ENCODE results near the gene TBL3. TPM values are rescaled to one million over a fixed set of nuclear protein-coding genes. Genes with fewer than 3 reads are reported as not detected.
"Not testable (repeated sequence)": the region's sequence is repeated elsewhere in the genome, so short reads cannot be mapped to it uniquely, and the experiment has no call there.

Gene TBL3
- total and polyA plus RNA-seq, 8 donors: 14.7 to 63.7 (median 21.4) TPM

DNA sequence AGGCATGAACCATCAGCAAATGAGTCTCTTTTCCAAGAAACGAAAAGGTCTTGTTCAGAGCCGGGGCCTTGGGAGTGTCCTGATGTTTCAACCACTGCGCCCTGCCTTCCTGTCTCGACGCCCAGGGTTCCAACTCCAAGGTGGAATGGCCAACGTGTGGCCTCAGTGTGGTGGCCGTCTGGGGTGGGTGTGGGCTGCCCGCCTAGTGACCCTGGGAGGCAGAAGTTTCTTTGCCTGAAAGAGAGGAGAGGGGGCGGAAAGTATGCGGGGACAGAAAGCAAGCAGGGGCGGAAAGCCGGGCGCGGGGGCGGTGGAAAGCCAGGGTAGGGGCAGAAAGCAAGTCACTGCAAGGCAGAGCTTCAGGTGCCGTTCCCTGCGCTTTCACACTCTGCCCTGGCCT is 32.9 kb upstream of the TBL3 start:
- WGBS, 2 donors: 66 to 78% methylated on average over 17 of the region's 17 CpGs
- no peak for FAIRE-seq
- Histone ChIP-seq H3K27ac (no peak overlapping the region), H3K9me3 (no peaks in the 10 kb centered on the region), H3K36me3 (peaks cover 3 to 22% (median 7%) of the 10 kb centered on the region in 3 donors), H3K4me1 (peaks cover 0 to 25% (median 18%) of the 10 kb centered on the region in 3 donors), H3K4me3 (peak overlapping the region in 1 of 4 donors; percentile 79), H3K27me3 (no peaks in the 10 kb centered on the region)
- DNase-seq: peak in 1 of 6 donors; percentile 55
- no peak for TF ChIP-seq CTCF (IDR thresholded peaks at IDR 0.05)
- intact Hi-C loops (cut with DNase I): no loop called here
- no peak for ATAC-seq

- 42 to 47% methylated on average over 8 of the region's 8 CpGs for WGBS, 2 donors
- Histone ChIP-seq H3K4me1 (peaks cover 0 to 25% (median 18%) of the 10 kb centered on the region in 3 donors), H3K4me3 (peak overlapping the region in 1 of 4 donors; percentile 79), H3K36me3 (peaks cover 3 to 22% (median 7%) of the 10 kb centered on the region in 3 donors), H3K27ac (peak overlapping the region in 3 of 4 donors; percentile 76 to 90 (median 85))
- FAIRE-seq; intact Hi-C loops (cut with DNase I); DNase-seq; ATAC-seq; H3K27me3 ChIP-seq; H3K9me3 ChIP-seq: not testable (repeated sequence)
Measured at GRCh38 chr16:1939833-1940232, 32.0 kb upstream of the TBL3 start.

GRCh38 chr16:1940273-1941161 is 31.3 kb upstream of the TBL3 start:
- Histone ChIP-seq H3K4me3 (peak overlapping the region in 3 of 4 donors; percentile 60 to 79 (median 79)), H3K27me3 (no peaks in the 10 kb centered on the region), H3K27ac (peak overlapping the region; percentile 76 to 90 (median 86)), H3K9me3 (no peaks in the 10 kb centered on the region), H3K4me1 (peaks cover 0 to 25% (median 18%) of the 10 kb centered on the region in 3 donors), H3K36me3 (peaks cover 3 to 22% (median 7%) of the 10 kb centered on the region in 3 donors)
- no peak for FAIRE-seq
- peak; percentile 60 to 67 (median 66) for ATAC-seq
- intact Hi-C loops (cut with DNase I): no loop called here
- peak; percentile 72 to 97 (median 94) for DNase-seq
- 39 to 41% methylated on average over 23 of the region's 23 CpGs for WGBS, 2 donors
- TF ChIP-seq CTCF (IDR thresholded peaks at IDR 0.05): no peak

DNA sequence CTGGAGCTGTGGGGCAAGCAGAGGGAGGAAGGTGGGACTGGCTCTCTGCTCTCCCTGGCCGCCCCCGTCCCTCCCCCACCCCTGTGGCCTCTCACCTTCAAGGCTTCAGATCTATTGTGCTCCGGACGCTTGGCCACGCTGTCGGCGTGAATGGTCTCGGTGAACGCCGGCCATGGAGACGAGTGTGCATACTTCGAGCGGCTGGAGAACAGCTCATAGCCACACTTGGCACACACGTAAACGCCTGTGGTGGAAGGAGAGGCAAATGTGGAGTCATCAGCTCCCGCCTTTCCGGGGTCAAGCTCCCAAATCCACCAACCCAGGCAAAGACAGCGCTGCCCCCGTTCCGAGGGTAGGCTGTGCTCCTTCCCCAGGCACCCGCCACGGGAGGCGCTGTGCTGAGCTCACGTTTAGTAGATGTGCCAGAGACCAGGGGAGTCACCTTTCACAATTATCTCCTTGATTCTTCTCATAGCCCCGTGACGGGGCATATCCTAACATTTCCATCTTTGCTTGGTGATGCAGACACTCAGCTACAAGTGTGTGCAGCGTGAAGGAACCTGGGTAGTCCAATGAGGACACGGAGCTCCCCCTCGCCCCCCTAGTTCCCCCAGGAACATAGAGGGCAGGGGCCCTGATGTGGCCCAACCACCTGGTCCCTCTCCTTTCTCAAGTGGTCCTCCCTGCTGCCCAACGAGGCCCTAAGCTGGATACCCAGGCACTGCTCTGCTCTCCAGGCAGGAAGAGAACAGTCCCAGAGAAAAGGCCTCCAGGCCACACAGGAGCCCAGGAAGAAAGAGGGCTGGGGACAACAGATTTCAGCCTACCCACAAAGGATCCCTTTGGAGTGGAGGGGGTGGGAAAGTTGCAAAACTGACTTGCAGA is 30.4 kb upstream of the TBL3 start:
- H3K36me3 ChIP-seq: peaks cover 3 to 22% (median 7%) of the 10 kb centered on the region in 3 donors
- peak; percentile 68 to 88 (median 78) for DNase-seq

More for the DNA sequence above, 30.4 kb upstream of the TBL3 start:
- 38 to 43% methylated on average over 30 of the region's 30 CpGs for WGBS, 2 donors
- FAIRE-seq (no peak), ATAC-seq (peak; percentile 30 to 41 (median 38))
- Histone ChIP-seq H3K4me3 (peak overlapping the region; percentile 59 to 79 (median 70)), H3K9me3 (no peaks in the 10 kb centered on the region), H3K4me1 (peaks cover 0 to 25% (median 18%) of the 10 kb centered on the region in 3 donors), H3K27me3 (no peaks in the 10 kb centered on the region), H3K27ac (peak overlapping the region; percentile 76 to 90 (median 86))
- intact Hi-C loops (cut with DNase I): no loop called here
- TF ChIP-seq CTCF (IDR thresholded peaks at IDR 0.05): peak in 3 of 4 donors; percentile 14 to 38 (median 22)
